Right ventricle myocardium superior (tissue), 1 donor: ENCODE data around the gene PPP1R9B. TPM values are rescaled to one million over a fixed set of nuclear protein-coding genes. Genes with fewer than 3 reads are reported as not detected.
A peak's percentile ranks its signal among the peaks of the same experiment; 100 is the strongest.

Experiments
- ATAC-seq: fragments of 200-7000 bp; cut with Tn5 transposase; one replicate; pipeline ENCODE4 v1.9.1; 2020; ENCODE audit warnings: mild to moderate bottlenecking; ENCODE audit not compliant: poor library complexity
- DNase-seq: peaks from one replicate; pipeline ENCODE4 v3.0.0-alpha.2; 2020
- intact Hi-C: fragments of 100-400 bp; cut with DNase I; formaldehyde crosslinking; loops from one replicate; pipeline ENCODE4 v1.11.2; 2022
- total RNA-seq: library from RNA; stranded (reverse); fragmentation: NEBNext Ultra II Directional; extraction: Animal tissue kit (Norgen Biotek cat#: 25700); gene quantifications from one replicate; pipeline ENCODE4 v1.2.1, GENCODE V29; 2021
- donor health status: DM: no; HTN: yes; CAD: no; lungs with severe emphysema.

Gene PPP1R9B
- total RNA-seq, 1 donor from 2014 or later: 35.4 TPM

DNA sequence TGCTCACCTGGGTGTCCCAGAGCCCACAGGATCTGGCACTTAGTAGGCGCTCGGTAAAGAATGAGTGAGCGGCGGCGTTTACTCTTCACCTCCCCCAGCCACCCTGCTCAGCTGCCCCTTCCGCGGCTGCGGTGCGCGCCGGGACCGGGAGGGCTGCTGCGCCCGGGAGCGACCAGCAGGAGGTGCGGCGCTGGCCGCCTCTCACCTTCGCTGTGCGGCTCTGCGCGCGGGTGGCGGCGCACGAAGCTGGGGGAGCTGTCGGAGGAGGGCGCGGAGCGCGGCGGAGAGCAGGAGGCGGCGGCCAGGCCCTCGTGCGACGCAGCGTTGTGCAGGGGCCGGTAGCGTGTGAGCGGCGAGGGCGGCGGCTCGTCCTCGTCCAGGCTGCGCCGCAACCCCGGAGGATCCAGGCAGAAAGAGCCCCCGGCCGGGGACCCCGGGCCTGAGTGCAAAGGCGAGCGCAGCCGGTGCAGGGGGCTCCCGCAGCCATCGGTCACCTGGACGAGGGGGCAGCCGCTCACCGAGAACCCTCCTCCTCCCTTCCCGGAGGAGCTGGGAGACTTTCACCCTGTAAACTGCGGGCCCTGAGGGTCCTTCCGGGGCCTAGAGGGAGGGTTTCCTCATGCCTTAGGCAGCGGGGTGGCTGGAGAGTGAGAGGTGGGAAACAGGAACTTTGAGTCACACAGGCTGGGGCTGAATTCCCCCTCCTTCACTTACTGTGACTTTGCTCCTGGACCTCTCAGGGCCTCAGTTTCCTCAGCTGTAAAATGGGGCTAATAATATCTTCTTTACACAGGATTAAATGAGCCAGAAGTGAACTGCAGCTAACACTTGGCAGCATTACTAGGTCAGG is 33.0 kb downstream of the PPP1R9B start:
- DNase-seq: peak; percentile 70
- intact Hi-C loops: no loop called here

DNA sequence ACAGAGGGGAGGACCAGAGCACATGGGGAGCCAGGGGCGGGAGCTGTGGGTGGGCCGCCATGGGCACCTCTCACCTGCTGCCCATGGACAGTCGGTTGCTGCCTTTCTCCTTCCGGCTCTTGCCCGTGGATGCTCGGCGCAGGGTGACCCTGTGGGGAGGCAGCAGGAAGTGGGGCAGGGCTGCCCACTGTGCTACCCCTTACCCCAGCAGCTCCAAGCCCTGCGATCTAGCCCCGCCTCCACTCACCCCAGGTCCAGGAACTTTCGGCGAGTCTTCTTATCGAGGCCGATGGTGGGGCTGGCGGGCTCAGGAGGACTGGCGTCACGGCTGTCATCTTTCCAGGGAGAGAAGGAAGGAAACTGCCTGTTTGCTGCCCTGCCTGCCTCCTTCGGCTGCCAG is 34.7 kb downstream of the PPP1R9B start:
- peak; percentile 52 for DNase-seq
- no peak for ATAC-seq
- intact Hi-C loops: no loop called here

More for the DNA sequence above, 33.0 kb downstream of the PPP1R9B start:
- ATAC-seq: peak; percentile 73

GRCh38 chr17:50114849-50115357 is 35.6 kb downstream of the PPP1R9B start:
- ATAC-seq (no peak), DNase-seq (no peak)
- intact Hi-C loops: no loop called here

- intact Hi-C loops: no loop called here
- ATAC-seq (no peak), DNase-seq (no peak)
These were observed 36.1 kb downstream of the PPP1R9B start for GRCh38 chr17:50114401-50114800.

DNA sequence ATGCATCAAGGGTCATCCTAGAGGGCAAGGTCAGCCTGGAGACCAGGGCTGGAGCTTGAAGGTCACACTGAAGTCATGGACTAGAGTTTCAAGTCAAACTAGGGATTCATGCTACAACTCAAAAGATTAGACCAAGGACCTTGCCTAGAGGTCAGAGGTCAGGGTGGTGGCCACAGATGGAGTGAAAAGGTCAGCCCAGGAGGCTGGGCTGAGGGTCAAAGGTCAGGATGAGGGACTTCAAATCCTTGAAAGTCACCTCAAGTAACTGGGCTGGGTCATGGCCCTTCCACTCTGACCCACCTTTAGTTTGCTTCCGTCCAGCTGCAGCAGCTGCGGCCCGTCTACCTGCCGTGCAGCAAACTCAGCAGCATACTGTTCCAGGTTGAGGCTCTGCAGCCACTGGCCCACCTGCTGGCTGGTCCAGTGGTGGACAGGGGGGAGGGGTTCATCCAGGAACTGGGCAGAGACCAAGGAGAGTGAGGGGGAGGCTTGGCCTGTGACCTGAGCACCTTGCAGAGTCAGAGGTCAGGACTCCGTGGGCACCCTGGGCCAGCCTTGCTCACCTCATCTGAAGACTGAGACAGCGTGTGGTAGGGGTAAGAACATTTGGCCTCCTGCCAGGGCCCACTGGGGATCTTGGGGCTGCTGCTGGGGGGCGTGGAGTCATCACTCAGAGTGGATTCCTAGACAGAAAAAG is 36.7 kb downstream of the PPP1R9B start:
- intact Hi-C loops: no loop called here
- DNase-seq (no peak), ATAC-seq (no peak)

- peak; percentile 25 for ATAC-seq
- intact Hi-C loops: no loop called here
- no peak for DNase-seq
These were observed 37.8 kb downstream of the PPP1R9B start for GRCh38 chr17:50112694-50113093.

DNA sequence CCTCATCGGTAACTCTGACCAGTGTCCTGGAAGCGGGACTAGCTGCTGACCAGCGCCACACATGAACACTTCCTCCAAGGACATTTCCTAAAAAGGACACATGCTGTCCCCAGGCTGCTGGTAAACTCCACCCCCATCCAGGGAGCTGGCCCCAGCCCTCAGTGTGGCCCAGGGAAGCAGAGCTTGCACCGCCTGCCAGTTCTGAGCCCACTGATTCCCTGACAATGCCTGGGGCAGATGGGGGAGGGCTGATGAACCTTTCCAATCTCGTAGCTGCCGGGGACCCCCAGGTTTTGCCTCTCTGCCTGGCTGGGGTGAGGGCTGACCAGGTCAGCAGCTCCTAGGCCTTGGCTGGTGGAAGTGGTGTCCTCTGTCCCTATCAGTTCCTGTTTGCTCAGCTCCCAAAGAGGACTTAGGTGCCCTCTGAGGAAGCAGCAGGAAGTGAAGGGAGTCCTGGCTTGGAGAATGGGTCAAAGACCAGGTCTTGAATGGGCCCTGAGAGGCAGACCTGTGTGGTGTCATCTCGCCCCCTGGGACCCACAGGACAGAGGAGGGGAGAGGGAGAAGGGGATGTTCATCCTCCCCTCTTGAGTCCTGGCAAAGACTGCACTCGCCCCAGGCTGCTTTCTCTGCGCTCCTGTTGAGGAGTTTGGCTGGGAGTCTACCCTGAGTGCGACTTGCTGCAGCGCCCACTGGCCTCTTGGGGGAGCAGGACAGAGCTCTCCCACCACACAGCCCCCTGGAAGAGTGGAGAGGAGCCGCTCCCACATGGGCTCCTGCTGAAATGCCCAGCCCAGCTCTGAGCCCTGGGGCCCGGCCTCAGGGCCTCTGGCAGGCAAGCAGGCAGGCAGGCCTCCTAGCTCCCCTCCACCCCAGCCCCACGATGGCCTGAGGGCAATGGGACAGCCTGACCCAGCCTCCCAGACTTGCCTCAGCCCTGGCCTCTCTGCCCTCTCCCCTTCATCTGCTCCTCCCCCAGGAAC is 38.5 kb downstream of the PPP1R9B start:
- DNase-seq: peak; percentile 81
- intact Hi-C loops: no loop called here

DNA sequence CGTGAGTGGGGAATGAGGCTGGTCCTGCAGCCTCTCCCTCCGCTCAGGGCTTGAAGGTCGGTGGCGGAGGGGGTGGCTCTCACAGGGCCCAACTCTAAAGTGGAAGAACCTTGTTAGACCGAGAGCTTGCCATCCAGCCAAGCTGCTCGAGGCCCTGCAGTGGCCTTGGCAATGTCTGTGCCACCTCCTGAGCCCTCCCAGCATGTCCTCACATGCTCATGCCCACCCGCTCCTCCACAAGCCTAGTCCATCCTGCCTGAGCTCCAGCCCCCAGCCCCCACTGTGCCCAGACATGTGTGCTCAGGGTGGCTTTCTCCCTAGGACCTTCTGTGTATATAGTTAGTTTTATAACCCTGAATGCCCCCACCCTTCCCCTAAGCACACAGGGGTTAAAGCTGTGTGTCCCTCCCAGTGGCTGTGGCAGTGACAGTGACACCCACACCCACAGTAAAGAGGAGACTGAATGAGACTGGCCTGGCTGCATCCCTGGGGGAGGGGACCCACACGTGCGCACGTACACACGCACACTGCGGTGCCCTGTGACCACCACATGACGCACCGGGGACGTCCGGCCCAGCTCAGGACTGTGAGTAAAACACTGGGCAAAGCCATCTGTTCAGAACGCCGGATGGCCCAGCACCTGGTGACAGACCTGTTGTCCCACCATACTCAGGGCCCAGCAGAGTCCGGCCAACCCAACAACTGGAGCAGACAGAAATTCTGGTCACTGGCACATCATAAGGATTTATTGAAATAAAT is 39.7 kb downstream of the PPP1R9B start:
- intact Hi-C loops: no loop called here
- DNase-seq (peak; percentile 81), ATAC-seq (peak; percentile 60)

More for the DNA sequence above, 38.5 kb downstream of the PPP1R9B start:
- peak; percentile 77 for ATAC-seq

GRCh38 chr17:50109785-50110184 is 40.7 kb downstream of the PPP1R9B start:
- DNase-seq: peak; percentile 47
- no peak for ATAC-seq
- intact Hi-C loops: no loop called here

- intact Hi-C loops: no loop called here
- ATAC-seq (no peak), DNase-seq (peak; percentile 13)
These were observed 41.3 kb downstream of the PPP1R9B start for GRCh38 chr17:50109207-50109606.

GRCh38 chr17:50108556-50108955 is 41.9 kb downstream of the PPP1R9B start:
- ATAC-seq (no peak), DNase-seq (no peak)
- intact Hi-C loops: no loop called here

DNA sequence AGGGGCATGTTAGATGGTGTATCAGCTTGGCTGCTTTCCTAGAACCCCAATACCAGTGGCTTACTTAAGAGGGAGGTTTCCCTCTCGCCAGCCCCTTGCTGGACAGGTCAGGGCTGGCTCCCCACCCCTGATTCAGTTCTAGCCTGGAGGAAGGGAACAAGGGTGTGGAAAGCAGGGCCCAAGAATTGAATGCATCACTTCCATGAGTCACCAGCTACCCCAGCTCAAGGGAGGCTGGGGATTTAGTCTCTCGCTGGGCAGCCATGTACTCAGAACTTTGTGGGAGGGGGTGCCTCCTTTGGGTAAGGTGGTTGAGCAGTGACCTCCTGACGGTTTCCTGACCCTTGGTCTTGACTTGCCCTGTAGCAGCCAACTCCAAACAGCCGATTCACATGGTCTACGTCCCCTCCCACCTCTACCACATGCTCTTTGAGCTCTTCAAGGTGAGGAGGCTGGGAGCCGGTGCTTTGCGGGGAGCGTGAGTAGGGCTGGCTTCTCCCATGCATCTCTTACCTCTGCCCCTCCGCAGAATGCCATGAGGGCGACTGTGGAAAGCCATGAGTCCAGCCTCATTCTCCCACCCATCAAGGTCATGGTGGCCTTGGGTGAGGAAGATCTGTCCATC is 42.6 kb downstream of the PPP1R9B start:
- intact Hi-C loops: no loop called here
- ATAC-seq (no peak), DNase-seq (no peak)

GRCh38 chr17:50106393-50107131 is 43.9 kb downstream of the PPP1R9B start:
- peak; percentile 23 for DNase-seq
- intact Hi-C loops: no loop called here
- no peak for ATAC-seq

GRCh38 chr17:50105811-50106210 is 44.7 kb downstream of the PPP1R9B start:
- intact Hi-C loops: no loop called here
- ATAC-seq (no peak), DNase-seq (no peak)

- intact Hi-C loops: no loop called here
- ATAC-seq (no peak), DNase-seq (no peak)
These were observed 46.5 kb downstream of the PPP1R9B start for GRCh38 chr17:50103941-50104340.

- ATAC-seq: no peak
- intact Hi-C loops: no loop called here
These were observed 47.2 kb downstream of the PPP1R9B start for GRCh38 chr17:50103252-50103651.

More at GRCh38 chr17:50103252-50103651, 47.2 kb downstream of the PPP1R9B start:
- no peak for DNase-seq
